Stimulated activated CD4-positive, alpha-beta T cell treated with anti-CD3 and anti-CD28 coated beads, Interleukin-12 subunit alpha, Interleukin-12 subunit beta, amount 100 ng/mL, for 24 hours (primary cell): ENCODE data around the gene ACTR5.
"Not testable (repeated sequence)": the region's sequence is repeated elsewhere in the genome, so short reads cannot be mapped to it uniquely, and the experiment has no call there.

ENCODE experiments used
- DNase-seq, 2 experiments: peaks; one replicate each; pipeline ENCODE4 v3.0.0-alpha.2; 2020; ENCODE audit warnings: low read depth in 2 of 2

ACTR5 gene

DNA sequence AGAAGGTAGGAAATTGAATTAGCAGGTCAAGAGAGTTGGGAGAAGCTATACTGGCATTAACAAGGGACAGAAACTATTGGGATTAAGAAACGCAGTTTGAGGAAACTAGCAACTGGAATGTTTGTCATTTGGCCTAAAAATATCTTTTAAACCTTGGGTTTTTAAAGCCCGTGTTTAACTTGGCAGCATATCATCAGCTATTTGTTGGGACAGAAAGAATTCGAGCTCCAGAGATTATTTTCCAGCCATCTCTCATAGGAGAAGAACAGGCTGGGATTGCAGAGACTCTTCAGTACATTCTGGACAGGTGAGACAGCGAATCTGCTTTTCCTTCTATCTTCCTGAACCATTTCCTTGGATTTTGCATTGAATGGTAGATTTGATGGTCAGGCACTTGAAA, 17.8 kb downstream of the ACTR5 start:
- no peak for DNase-seq

DNA sequence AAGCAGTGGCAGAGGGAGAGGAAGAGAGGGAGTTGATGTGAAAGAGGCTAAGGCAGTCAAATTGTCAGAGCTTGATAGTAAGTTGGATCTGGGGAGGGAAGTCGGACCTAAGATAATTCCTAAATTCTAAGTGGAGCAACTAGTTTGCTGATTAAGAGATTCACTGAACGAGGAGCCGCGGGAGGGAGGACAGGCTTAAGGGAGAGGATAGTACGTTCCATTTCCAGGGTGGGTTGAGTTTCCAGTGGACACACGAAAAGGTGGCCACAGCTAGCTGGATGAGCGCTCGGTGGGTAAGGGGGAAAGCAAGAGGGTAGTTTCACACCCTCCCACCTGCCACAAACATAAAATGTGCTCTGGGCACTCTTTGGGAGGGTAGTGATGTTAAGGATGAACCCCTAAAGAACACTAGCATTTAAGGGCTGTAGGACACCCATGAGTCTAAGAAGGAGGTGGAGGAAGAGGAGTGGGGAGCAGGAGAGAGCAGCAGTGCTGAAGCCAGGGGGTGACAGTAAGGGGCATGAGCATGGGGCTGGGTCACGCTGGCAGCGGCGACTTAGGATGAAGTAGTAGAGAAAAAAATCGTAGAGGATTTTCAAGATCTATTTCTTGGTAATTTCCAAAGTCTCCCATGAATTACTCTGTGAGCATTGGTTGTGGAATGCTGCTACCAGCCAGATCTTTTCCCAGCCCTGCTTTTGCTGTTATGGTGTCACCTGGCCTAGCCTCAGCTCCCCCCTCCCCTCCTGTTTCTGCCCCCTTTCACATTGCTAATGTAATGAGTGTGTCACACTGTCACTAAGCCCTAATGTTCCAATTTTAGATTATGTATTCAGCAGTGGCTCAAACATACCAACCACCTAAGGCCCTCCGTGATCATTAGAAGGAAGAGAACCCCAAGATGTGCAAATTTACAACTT, 21.4 kb downstream of the ACTR5 start:
- no peak for DNase-seq

DNA sequence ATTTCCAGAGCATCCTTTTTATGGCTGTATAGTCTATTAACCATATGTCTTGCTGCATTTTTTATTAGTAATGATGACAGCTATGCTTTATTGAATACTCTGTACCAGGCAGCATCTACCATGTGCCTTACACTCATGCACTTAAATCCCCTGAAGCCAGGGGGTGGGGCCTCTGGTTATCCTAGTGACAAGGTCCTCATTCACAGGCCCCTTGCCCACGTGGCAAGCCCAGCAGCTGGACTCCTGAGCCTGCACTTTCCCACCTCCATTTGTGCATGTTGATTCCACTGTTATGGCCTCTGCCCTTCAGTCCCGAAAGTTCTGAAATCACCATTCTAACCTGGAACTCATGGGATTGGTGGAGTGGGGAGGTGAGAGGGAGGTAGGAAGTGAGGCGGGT, 22.3 kb downstream of the ACTR5 start:
- no peak for DNase-seq

DNA sequence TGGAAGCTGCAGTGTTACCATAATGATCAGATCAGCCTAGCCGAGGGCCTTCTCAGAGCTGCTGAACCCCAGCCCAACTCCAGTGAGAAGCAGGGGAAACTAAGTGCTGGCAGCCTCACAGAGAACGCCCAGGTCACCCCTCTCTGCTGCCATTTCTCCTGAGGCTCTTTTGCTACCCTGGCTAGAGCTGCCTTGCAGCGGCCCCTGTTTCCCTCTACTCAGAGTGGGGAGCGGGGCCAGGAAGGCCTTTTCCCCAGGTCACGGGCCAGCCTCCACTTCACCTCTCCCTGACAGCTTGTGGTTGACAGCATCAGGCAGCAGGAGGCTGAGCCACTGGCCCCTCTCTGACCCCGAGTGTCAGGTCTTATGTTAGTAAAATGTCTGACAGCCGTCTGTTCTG, 22.7 kb downstream of the ACTR5 start:
- no peak for DNase-seq

DNA sequence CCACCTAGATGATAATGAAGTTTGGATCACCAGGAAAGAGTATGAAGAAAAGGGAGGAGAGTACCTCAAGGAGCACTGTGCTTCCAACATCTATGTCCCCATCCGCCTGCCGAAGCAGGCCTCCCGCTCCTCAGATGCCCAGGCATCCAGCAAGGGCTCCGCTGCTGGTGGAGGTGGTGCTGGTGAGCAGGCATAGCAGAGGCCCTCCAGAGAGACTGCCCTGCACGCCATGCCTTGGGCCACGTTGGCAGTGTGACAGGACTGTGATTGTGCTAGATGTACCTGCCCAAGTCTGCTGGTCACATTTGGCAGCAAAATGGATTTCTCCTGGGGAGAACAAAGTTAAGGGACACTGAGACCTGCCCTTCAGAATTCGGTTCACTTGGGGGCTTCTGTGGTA, 23.4 kb downstream of the ACTR5 start:
- no peak for DNase-seq

DNA sequence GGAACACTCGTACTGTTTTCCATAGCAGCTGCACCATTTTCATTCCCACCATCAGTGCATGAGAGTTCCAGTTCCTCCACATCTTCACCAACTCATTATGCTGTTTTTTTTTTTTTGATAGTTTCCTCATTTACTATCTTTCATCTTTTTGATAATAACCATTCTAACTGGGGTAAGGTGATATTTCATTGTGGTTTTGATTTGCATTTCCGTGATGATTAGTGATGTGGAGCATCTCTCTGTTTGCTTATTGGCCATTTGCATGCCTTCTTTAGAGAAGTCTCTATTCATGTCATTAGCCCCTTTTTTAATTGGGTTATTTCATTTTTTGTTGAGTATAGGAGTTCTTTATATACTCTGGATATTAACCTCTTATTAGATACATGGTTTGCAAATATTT, 25.9 kb downstream of the ACTR5 start:
- DNase-seq, result no peak

DNA sequence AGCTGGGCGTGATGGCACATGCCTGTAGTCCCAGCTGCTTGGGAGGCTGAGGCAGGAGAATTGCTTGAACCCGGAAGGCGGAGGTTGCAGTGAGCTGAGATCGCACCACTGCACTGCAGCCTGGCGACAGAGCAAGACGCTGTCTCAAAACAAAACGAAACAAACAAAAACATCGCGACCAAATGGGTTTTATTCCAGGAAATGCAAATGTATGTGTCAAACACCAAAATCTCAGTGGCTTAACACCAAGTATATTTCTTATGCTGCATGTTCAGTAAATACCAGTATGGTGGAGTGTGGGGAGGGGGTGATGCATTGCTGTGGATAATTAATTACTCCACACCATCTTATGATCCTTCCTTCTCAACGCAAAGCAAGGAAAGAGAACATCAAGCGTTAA, 28.1 kb downstream of the ACTR5 start:
- no peak for DNase-seq

DNA sequence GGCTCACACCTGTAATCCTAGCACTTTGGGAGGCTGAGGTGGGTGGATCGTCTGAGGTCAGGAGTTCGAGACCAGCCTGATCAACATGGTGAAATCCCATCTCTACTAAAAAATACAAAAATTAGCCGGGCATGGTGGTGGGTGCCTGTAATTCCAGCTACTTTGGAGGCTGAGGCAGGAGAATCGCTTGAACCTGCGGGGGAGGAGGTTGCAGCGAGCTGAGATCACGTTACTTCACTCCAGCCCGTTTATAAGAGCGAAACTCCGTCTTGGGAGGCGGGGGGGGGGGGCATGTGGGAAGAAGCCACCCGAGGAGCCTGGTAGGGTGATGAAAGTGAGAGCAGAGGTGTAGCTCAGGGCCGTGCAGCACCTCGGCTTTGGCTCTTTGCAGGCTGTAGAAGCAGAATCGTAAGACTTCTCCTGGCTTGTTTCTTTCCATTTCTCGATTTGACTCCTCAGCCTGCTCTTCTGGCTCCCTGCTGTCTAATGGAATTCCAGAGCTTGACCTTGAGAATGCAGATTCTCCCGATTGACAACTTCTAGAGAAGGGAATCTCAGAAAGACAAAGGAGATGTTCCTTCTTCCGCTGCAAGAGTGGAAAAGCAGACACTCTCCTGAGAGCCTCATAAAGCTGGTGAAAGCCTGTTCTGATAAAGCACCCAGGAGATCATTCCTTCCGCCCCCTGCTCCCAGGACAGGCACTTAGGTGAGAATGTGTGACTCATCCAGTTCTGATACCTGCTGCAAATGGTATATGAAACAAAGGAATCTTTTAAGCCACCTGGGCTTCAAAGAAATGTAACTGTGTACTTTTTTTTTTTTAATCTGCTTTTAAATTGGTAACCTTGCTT, 31.2 kb downstream of the ACTR5 start:
- no peak for DNase-seq

DNA sequence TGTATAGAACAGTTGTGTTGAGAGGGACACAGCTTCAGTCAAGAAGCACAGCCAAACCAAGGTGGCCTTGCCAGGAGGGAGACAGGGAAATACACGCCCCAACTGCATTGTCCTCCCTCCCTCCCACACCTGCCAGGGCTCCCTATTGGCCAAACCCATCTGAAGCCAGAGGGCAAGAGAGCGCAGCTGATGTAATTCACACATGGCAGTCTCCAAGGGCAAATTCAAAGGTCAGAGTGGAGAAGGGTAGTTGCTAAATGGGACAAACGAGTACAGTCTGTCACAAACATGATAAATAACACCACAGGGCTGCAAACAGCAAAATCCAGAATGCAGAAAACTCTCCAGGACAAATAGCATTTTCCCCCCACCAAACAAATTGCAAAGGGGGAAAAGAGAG, 34.0 kb downstream of the ACTR5 start:
- no peak for DNase-seq

DNA sequence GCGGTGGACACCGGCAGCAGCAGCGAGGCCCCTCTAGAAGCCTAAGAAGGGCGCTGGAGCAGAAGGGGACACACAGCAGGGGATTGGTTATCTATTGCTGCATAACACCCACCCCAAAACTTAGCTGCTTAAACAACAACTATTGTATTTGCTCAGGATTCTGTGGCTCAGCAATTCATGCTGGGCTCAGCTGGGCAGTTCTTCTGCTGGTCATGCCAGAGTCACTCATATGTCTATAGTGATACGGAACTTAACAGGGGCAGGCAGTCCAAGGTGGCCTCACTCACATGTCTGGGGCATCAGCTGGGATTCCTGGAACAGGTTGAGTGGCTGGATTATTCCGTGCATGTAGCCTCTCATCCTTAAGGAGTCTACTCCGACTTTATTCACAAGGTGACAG, 39.6 kb downstream of the ACTR5 start:
- no peak for DNase-seq

DNA sequence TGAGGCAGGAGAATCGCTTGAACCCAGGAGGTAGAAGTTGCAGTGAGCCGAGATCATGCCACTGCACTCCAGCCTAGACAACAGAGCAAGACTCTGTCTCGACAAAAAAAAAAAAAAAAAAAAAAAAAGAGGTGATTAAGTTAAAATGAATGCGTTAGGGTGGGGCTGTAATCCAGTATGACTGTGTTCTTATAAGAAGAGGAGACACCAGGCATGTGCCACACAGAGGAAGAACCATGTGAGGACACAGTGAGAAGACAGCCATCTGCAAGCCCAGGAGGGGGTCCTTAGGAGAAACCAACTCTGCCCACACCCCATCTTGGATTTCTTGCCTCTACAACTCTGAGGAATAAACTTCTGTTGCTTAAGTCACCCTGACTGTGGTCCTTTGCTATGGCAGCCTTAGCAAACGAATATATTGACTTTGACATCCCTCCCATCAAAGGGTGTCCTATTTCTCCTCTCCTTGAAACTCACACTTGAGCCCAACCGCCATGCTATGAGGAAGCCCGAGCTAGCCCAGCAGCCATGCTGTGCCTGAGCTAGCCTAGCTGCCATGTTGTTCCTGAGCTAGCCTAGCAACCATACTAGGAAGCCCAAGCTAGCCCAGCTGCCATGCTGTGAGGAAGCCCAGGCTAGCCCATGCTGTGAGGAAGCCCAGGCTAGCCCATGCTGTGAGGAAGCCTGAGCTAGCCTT, 41.4 kb downstream of the ACTR5 start:
- DNase-seq, result no peak

DNA sequence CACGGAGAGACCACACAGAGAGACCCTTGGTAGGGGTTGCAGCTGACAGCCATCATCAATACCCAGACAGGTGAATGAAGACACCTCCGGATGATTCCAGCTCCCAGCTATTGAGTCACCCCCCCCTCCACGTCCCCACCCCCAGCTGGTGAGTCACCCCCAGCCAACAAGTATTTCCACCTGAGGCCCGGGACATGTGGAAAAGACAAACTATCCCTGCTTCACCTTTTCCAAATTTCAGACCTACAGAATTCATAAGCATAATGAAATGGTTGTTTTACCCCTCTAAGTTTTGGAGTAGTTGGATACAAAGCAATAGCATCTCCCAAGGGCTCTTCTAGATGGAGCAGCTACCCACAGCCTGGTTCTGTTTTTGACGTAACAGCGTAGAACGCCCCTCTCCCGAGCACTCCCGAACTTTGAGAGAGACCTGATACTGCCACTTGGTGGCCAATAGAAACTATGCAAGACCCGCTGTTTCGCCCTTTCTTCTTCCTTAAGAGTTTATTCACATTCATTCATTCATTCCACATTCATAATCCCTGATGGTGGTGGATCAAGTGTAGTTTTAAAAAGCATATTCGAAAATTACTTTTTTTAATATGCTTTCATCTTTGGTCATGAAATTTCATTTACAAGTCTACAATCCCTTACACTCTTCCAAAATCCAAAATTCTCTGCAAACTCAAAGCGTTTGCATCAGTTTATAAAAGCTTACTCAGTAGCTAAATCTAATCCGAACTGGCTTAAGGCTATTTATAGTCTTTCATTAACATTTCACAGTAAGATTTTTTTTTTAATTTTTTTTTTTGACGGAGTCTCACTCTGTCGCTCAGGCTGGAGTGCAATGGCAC, 42.2 kb downstream of the ACTR5 start:
- DNase-seq, result peak in 1 of 2 experiments; percentile 18

DNA sequence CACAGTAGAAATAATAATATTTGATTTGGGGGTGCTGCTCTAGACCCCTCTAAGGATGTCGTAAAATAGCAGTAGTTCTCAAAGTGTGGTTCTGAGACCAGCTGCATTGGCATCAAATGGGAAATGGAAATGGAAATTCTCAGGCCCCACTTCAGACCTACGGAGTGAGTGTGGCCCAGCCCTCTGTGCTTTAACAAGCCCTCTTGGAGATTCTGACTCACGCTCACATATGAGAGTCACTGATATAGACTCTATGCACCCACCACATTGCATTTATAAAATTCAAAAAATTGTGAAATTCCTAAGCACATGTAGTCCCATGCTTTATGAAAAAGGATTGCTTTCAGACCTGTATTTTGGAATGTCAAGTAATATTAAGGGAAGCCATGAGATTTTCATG, 43.0 kb downstream of the ACTR5 start:
- no peak for DNase-seq

DNA sequence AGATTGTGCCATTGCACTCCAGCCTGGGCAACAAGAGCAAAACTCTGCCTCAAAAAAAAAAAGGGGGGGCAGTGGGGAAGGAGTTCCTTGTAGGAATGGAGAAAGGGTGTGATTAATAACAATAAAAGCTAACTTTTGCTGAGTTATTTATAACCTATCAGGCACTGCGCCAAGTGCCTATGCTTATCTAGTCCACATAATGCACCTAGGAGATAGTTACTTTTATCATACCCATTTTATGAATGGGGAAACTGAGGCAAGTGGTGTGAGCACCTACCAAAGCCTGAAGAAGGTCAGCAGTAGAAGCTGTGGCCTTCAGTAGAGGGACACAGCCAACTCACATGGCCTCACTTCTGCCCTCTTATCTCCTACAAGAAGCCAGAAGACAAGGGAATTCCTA, 43.7 kb downstream of the ACTR5 start:
- no peak for DNase-seq

DNA sequence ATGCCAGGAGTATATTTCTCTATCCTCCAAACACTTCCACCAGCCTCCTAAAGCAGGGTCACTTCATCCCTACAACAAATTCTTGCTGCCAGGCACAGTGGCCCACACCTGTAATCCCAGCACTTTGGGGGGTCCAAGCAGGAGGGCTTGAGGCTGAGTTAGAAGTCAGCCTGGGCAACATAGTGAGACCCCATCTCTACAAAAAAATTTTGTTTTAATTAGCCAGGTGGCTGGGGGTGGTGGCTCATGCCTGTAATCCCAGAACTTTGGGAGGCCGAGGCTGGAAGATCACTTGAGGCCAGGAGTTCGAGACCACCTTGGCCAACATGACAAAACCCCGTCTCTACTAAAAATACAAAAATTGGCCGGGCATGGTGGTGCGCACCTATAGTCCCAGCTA, 45.8 kb downstream of the ACTR5 start:
- DNase-seq, result not testable (repeated sequence)

DNA sequence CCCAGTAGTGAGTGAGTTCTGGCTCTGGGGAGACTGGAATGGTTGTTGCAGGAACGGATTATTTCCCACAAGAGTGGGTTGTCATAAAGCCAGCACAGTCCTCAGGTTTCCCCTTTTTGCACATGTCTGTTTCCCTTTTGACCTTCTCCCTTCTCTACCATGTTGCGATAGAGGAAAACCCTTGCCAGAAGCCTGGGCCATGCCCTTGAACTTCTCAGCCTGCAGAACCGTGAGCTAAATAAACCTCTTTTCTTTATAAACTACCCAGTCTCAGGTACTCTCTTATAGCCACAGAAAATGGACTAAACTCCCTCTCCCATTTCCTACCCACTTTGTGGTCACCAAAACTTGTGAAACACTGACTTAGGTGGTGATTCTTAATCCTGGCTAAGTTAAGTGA, 50.0 kb downstream of the ACTR5 start:
- no peak for DNase-seq

DNA sequence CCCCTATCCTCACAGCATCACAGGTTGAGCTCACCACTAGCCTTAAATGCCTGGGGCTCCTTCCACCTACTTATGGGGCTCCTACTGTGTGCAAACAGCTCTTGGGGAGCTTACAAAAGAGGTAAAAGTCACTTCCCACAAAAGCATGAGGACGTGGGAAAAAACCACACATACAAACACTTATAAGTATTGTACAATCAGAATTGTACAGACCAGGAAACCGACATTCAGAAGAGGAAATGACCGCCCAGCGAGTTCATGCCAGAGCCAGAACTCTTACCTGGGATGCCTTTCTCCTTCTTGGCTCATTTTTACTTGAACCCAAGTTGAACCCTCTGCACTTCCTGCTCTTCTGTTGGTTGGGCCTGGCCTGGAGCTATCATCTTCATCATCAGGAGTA, 50.9 kb downstream of the ACTR5 start:
- DNase-seq, result no peak

DNA sequence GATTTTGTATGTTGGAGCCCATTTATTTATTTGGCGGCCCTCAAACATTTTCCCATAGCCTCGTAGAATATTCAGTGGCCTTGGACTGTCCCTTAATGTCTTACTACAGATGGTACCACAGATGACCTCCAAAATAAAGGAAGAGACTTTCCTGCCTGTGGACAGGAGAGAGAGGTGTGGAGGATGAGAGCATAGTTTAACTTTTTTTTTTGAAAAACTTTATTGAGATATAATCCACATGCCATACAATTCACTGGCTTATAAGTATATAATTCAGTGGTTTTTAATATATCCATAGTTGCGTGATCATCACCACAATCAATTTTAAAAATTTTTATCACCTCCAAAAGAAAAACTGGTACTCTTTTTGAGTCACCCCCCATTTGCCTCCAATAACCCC, 52.6 kb downstream of the ACTR5 start:
- DNase-seq, result no peak

DNA sequence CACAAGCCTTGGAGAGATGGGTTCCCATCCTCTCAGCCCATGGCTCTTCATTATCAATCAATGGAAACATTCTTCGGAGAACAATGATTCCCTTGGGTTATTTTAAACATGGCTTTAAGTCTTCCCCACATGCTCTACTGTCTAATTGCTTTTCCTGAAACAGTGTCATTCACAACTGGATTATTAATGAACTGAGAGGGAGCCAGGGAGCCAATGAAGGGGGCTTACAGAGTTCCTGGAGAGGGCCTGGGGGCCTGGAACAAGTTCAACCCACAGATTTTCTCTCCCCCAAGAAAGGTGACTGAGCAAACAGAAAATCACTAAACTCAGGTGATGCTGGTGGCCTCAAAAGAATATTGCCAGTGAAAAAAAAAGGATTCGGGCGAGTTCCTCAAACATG, 56.0 kb downstream of the ACTR5 start:
- no peak for DNase-seq

DNA sequence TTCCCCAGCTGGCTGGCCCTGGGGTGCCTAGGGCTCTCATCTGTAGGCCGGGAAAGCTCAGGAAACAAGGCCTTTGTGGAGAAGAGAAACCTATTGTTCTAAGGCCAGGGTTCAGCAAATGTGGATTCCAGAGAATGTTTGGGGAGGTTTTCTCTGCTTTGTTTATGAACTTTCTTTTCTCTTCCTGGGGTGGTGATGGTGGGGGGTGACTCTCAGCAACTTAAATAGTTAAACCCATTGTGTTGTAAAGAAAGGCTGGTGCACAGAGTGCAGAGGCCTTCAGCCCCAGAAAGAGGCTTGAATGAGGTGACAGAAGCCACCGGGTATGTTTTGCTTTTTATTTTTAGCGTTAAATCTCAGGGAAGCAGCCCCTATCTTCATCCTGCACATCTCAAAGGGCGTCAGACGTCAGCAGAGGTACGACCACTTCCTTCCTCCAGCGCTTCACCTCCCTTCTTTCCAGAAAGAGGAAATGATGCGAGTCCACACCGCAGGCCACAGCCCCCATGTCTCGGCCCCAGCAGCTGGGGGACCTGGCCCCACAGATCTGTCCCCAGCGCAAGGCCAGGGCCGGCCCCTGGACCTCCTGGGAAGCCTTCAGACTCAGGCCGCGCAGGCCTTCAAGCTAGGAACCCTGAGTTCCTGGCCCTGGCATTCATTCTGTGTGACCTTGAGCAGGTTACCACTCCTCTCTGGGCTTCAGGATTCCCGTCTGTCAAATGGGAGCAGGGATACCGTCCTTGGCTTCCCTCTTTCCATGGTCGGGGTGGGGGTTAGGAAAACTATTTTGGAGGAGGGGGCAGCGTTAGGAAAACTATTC, 56.6 kb downstream of the ACTR5 start:
- DNase-seq, result peak in 1 of 2 experiments; percentile 54
